Ovary (tissue), 9 donors: ENCODE data around the gene KLHL5. TPM values are rescaled to one million over a fixed set of nuclear protein-coding genes. Genes with fewer than 3 reads are reported as not detected.

ENCODE experiments used
- DNase-seq, 5 donors: peaks; one replicate each; pipeline ENCODE4 v3.0.0-alpha.2; 2019 to 2020
- H3K27ac ChIP-seq, 2 donors: fragments of 200-600 bp; one replicate each; pipeline versions ENCODE4 v1.5.1 to v1.8.0; 2019 to 2022
- H3K27me3 ChIP-seq: fragments of 200-600 bp; one replicate; pipeline ENCODE4 v1.8.0; 2022
- H3K36me3 ChIP-seq: fragments of 200-600 bp; sonication (generic); one replicate; pipeline ENCODE4 v1.5.1; 2019
- H3K4me1 ChIP-seq: one replicate; pipeline ENCODE4 v1.8.1; 2013; ENCODE audit warnings: mild to moderate bottlenecking, moderate library complexity; ENCODE audit not compliant: insufficient read depth
- H3K4me3 ChIP-seq: fragments of 200-600 bp; sonication (generic); one replicate; pipeline ENCODE4 v1.5.1; 2017
- H3K9me3 ChIP-seq, 2 donors: fragments of 200-600 bp in 1 of 2; sonication (generic) in 1 of 2; one replicate each; pipeline versions ENCODE4 v1.5.1 to v1.8.1; 2013 to 2019; ENCODE audit warnings: mild to moderate bottlenecking in 1 of 2, moderate library complexity in 1 of 2
- CTCF ChIP-seq, 3 donors: fragments of 450-650 bp in 2 of 3; fragments of 200-600 bp in 1 of 3; IDR thresholded peaks; one replicate each; pipeline versions ENCODE4 v1.5.1 to v1.8.0; 2016 to 2022; ENCODE audit warnings: antibody characterized with exemption in 3 of 3, mild to moderate bottlenecking in 1 of 3
- EP300 ChIP-seq: sonication (generic); formaldehyde crosslinking; IDR thresholded peaks from one replicate; pipeline ENCODE4 v1.6.1; 2017; ENCODE audit warnings: antibody characterized with exemption
- POLR2A ChIP-seq: fragments of 450-650 bp; IDR thresholded peaks from one replicate; pipeline ENCODE4 v1.6.1; 2017; ENCODE audit warnings: antibody characterized with exemption, mild to moderate bottlenecking, moderate library complexity
- WGBS, 3 donors: extraction: QIAGEN DNeasy Blood & Tissue Kit in 1 of 3; methylation state at CpG; one replicate each; pipeline versions ENCODE4 v1.1.5 to v1.1.7; 2013 to 2017; 5-methylcytosine and 5-hydroxymethylcytosine counted together
- intact Hi-C, 4 donors: fragments of 100-400 bp; cut with DNase I; formaldehyde crosslinking; loops; one replicate each; pipeline versions ENCODE4 v1.11.0 to v1.15.1; 2022 to 2023
- polyA plus RNA-seq, 2 donors: library from polyadenylated mRNA; stranded (reverse); fragments of 200-250 nt in 1 of 2; fragments of 350-450 nt in 1 of 2; fragmentation: Illumina TruSeq in 1 of 2; extraction: RNeasy Lipid Tissue Mini Kit (QIAGEN cat#74804) in 1 of 2; gene quantifications; one replicate each; pipeline ENCODE4 v1.2.3, GENCODE V29; 2013 to 2014
- total RNA-seq, 7 donors: library from RNA; depleted of rRNA in 2 of 7; stranded (reverse); fragments of >200 nt in 2 of 7; fragmentation: NEBNext Ultra II Directional in 3 of 7; extraction: Animal tissue kit (Norgen Biotek cat#: 25700) in 3 of 7; gene quantifications; one replicate each; pipeline versions ENCODE4 v1.1.0 to v1.2.4, GENCODE V29; 2016 to 2023
- donor health status: DM: no; HTN: no; CAD: no; lungs with moderate emphysema.
- donor health status: DM: no; HTN: no; CAD: no.
- donor health status: Bipolar disorder and iron deficiency.
- donor health status: DM: yes; HTN: yes; CAD: no.
- donor health status: DM: no; HTN: no; CAD: no.
- donor health status: DM: yes; HTN: yes; CAD: no.

The KLHL5 gene
- total and polyA plus RNA-seq, 9 donors = 18.0 to 45.9 (median 34.1) TPM

DNA sequence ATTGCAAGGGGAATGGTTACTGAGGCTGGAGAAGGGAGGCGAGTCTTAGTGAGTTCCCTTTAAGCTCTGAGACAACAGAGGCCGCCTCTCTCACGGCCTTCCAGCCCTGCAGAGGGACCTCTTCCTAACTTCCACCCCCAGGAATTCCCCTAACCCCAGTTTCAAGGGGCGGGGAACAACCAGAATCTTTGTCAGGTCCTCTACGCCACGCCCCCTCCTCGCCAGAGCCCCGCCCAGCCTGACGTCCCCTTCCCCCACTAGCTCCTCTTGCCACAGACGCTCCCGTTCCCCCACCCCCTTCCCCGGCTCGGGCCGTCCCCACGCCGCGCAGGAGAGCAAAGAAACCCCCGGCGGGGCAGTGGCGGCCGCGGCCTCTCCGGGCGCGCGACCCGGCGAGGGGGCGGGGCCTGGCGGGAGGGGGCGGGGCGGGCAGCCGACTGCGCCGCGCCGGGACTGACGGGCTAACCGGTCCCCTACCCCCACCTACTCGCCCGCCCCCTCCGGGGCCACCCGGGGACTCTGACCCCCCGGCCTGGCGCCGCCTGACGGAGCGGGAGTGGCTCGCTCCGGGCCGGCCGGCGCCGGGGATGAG lies 17.6 kb upstream of the KLHL5 start:
- intact Hi-C loops = loop anchor here in 2 of 4 donors (10.0 kb wide), 2 partner anchors 140 kb away; partner anchors contain the start of gene WDR19 (in 1 of the 2)
- DNase-seq = peak; percentile 91 to 95 (median 93)
- peak overlapping the region; percentile 71 to 93 for H3K27ac ChIP-seq
- H3K4me3 ChIP-seq = peak overlapping the region; percentile 73
- no peak for TF ChIP-seq EP300
- no peak for TF ChIP-seq CTCF (IDR thresholded peaks at IDR 0.05)
- no peak for TF ChIP-seq POLR2A
- H3K27me3 ChIP-seq = no peaks in the 10 kb centered on the region
- H3K9me3 ChIP-seq = no peaks in the 10 kb centered on the region
- WGBS, 3 donors = 0 to 2% (median 1%) methylated on average over 18 to 53 of the region's 54 CpGs
- no peaks in the 10 kb centered on the region for H3K36me3 ChIP-seq
- H3K4me1 ChIP-seq = peaks cover 5% of the 10 kb centered on the region

DNA sequence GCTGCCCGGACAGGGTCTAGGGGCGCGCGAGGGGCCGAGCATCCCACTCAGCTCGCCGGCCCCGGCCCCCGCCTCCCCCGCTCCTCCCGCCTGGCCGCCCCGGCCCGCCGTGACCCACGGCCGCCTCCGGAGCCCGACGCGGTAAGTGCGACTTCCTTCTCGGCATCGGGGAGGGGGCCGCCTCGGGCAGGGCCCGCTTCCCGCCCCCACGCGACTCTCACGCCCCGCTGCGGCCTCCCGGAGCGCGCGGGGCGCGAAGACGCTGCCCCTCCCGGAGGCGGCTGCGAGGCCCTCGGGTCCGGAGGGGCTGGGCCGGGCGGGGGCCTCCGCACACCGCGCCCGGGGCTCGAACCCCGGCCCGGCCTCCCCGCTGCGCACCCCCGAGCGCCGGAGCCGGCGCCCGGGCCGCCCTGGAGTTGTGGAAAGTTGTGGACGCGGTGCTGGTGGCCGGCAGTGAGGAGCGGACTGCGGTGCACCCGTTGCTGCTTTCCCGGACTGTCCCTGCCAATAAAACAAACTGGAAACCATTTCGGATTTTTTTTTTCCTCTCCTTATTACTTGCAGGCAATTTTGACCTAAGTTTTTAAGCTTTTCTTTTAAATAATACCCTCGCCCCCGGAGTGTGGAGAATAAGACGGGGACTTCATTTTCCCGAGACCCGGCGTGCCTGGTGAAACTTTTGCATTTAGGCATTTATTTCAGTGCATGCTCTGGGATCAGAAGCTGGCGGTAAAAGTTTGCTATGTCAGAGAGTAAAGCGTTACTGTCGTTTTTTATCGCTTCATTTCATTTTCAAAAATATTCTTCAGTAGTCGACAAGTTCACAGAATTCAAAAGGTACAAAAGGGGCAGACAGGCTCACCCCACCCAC lies 16.8 kb upstream of the KLHL5 start:
- TF ChIP-seq CTCF (IDR thresholded peaks at IDR 0.05) (no peak), EP300 (no peak), POLR2A (no peak)
- intact Hi-C loops = loop anchor here in 2 of 4 donors (10.0 kb wide), 2 partner anchors 140 kb away; partner anchors contain the start of gene WDR19 (in 1 of the 2)
- whole genome bisulfite sequencing, 3 donors = 0 to 1% (median 1%) methylated on average over 36 to 82 of the region's 82 CpGs

GRCh38 chr4:39045827-39046221 lies 16.2 kb upstream of the KLHL5 start:
- no peaks in the 10 kb centered on the region for H3K27me3 ChIP-seq
- TF ChIP-seq CTCF (IDR thresholded peaks at IDR 0.05) (no peak), EP300 (no peak), POLR2A (no peak)
- intact Hi-C loops = loop anchor here in 2 of 4 donors (10.0 kb wide), 2 partner anchors 139 to 141 kb away; partner anchors contain the start of gene WDR19 (in 1 of the 2)
- DNase-seq = no peak
- no peaks in the 10 kb centered on the region for H3K9me3 ChIP-seq
- no peaks in the 10 kb centered on the region for H3K36me3 ChIP-seq
- peak overlapping the region in 1 of 2 donors; percentile 93 for H3K27ac ChIP-seq
- peaks cover 5% of the 10 kb centered on the region for H3K4me1 ChIP-seq
- peak overlapping the region; percentile 73 for H3K4me3 ChIP-seq
- WGBS, 3 donors = 18 to 43% (median 40%) methylated on average over 3 of the region's 3 CpGs

More for the DNA sequence above, 16.8 kb upstream of the KLHL5 start:
- peak overlapping the region; percentile 71 to 93 for H3K27ac ChIP-seq
- H3K27me3 ChIP-seq = no peaks in the 10 kb centered on the region
- H3K9me3 ChIP-seq = no peaks in the 10 kb centered on the region
- peak in 3 of 5 donors; percentile 37 to 44 (median 43) for DNase-seq
- peak overlapping the region; percentile 73 for H3K4me3 ChIP-seq
- H3K4me1 ChIP-seq = peaks cover 5% of the 10 kb centered on the region
- no peaks in the 10 kb centered on the region for H3K36me3 ChIP-seq

DNA sequence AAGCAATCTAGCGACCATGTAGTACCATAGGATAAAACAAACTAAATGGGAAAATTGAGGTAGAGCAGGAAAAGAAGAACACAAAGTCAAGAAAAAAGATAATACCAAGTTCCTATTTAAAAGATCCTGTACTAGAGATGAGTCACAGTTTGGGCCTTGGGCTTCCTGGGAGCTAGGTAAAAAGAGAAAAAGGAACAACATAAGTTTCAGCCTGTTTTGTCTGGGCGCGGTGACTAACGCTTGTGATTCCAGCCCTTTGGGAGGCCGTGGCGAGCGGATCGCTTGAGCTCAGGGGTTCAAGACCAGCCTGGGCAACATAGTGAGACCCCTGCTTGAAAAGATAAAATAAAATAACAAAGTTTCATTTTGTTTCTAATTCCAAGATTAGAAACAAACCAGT lies 15.8 kb upstream of the KLHL5 start:
- Histone ChIP-seq H3K4me3 (peak overlapping the region; percentile 73), H3K27ac (no peak overlapping the region), H3K27me3 (no peaks in the 10 kb centered on the region), H3K36me3 (no peaks in the 10 kb centered on the region), H3K4me1 (peaks cover 5% of the 10 kb centered on the region), H3K9me3 (no peaks in the 10 kb centered on the region)
- TF ChIP-seq EP300 (no peak), CTCF (IDR thresholded peaks at IDR 0.05) (no peak), POLR2A (no peak)
- intact Hi-C loops = loop anchor here in 2 of 4 donors (10.0 kb wide), 2 partner anchors 139 to 141 kb away; partner anchors contain the start of gene WDR19 (in 1 of the 2)
- WGBS, 3 donors = 80 to 90% (median 82%) methylated on average over 8 of the region's 8 CpGs
- no peak for DNase-seq
